Measurements from ENCODE around the gene TMCO4.

DNA sequence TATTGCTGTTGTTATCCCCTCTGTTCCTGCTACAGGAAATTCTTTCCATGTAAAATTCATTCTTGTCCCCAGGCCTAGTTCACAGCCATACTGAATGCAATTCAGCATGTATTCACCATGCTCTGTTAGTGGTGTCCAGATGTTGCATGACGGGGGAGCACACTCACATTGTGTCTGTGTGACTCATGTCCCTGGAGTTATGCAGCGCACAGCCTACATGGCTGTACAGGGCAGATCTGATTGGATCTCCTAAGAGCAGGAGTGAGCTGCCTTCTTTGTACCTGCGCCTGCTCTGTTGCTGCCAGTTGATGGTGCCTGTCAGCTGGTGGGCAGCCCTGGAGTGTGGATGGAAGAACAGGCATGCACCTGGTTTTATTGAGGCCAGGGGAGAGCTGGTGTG lies 117.5 kb downstream of the TMCO4 start:
- TF ChIP-seq, protein P1, sequence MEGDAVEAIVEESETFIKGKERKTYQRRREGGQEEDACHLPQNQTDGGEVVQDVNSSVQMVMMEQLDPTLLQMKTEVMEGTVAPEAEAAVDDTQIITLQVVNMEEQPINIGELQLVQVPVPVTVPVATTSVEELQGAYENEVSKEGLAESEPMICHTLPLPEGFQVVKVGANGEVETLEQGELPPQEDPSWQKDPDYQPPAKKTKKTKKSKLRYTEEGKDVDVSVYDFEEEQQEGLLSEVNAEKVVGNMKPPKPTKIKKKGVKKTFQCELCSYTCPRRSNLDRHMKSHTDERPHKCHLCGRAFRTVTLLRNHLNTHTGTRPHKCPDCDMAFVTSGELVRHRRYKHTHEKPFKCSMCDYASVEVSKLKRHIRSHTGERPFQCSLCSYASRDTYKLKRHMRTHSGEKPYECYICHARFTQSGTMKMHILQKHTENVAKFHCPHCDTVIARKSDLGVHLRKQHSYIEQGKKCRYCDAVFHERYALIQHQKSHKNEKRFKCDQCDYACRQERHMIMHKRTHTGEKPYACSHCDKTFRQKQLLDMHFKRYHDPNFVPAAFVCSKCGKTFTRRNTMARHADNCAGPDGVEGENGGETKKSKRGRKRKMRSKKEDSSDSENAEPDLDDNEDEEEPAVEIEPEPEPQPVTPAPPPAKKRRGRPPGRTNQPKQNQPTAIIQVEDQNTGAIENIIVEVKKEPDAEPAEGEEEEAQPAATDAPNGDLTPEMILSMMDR (conservative IDR thresholded peaks at IDR 0.05; ENCODE audit: low read depth, low read length), result no peak
- no peak for TF ChIP-seq POLR2A (IDR thresholded peaks at IDR 0.05; ENCODE audit: low read depth, low read length)
- TF ChIP-seq MAZ (IDR thresholded peaks at IDR 0.05; ENCODE audit: borderline replicate concordance, low read depth, low read length), result no peak
- peak; percentile 27; the same call in 1 of the 2 replicates for TF ChIP-seq MAFK (IDR thresholded peaks at IDR 0.05; ENCODE audit: low read depth, low read length)
- TF ChIP-seq FOS (IDR thresholded peaks at IDR 0.05; ENCODE audit: low read depth, low read length), result peak; percentile 80
- TF ChIP-seq RFX5 (IDR thresholded peaks at IDR 0.05; ENCODE audit: low read depth, low read length), result 0 out of 2 replicates have a peak, but pooled peaks have one; percentile 10
- TF ChIP-seq RAD21 (IDR thresholded peaks at IDR 0.05; ENCODE audit: low read length), result no peak
- TF ChIP-seq CEBPB (IDR thresholded peaks at IDR 0.05; ENCODE audit: low read depth, low read length), result peak; percentile 53; the same call in 1 of the 2 replicates
- peak; percentile 45; the same call in 1 of the 2 replicates for TF ChIP-seq MXI1 (IDR thresholded peaks at IDR 0.05; ENCODE audit: borderline replicate concordance, low read depth, low read length)
- no peak for TF ChIP-seq BHLHE40 (IDR thresholded peaks at IDR 0.05; ENCODE audit: low read depth, low read length)
- TF ChIP-seq CHD1 (IDR thresholded peaks at IDR 0.05; ENCODE audit: low read depth, low read length), result no peak
